ENCODE data around the gene GALNS. TPM values are rescaled to one million over a fixed set of nuclear protein-coding genes. Genes with fewer than 3 reads are reported as not detected.

GALNS gene
- total and polyA plus RNA-seq, 11 donors = 10.7 to 22.7 (median 14.1) TPM

DNA sequence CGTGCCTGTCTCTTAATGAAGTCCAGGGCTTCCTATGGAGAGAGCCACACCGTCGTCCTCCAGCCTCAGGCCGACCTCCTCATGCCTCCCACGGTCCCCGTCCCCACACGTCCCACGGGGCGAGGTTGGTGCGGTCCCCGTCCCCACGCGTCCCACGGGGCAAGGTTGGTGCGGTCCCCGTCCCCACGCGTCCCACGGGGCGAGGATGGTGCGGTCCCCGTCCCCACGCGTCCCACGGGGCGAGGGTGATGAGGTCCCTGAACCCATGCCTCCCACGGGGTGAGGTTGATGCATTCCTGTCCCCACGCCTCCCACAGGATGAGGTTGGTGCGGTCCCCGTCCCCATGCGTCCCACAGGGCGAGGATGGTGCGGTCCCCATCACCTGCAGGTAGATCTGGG, 20.9 kb downstream of the GALNS start:
- no peaks in the 10 kb centered on the region for H3K4me1 ChIP-seq
- H3K36me3 ChIP-seq = peaks cover 0 to 43% (median 21%) of the 10 kb centered on the region in 9 donors
- no peak for TF ChIP-seq POLR2A (IDR thresholded peaks at IDR 0.05)
- TF ChIP-seq, protein P1, sequence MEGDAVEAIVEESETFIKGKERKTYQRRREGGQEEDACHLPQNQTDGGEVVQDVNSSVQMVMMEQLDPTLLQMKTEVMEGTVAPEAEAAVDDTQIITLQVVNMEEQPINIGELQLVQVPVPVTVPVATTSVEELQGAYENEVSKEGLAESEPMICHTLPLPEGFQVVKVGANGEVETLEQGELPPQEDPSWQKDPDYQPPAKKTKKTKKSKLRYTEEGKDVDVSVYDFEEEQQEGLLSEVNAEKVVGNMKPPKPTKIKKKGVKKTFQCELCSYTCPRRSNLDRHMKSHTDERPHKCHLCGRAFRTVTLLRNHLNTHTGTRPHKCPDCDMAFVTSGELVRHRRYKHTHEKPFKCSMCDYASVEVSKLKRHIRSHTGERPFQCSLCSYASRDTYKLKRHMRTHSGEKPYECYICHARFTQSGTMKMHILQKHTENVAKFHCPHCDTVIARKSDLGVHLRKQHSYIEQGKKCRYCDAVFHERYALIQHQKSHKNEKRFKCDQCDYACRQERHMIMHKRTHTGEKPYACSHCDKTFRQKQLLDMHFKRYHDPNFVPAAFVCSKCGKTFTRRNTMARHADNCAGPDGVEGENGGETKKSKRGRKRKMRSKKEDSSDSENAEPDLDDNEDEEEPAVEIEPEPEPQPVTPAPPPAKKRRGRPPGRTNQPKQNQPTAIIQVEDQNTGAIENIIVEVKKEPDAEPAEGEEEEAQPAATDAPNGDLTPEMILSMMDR (IDR thresholded peaks at IDR 0.05) = no peak
- no peaks in the 10 kb centered on the region for H3K9me3 ChIP-seq
- no peaks in the 10 kb centered on the region for H3K27me3 ChIP-seq
- no peak overlapping the region for H3K4me3 ChIP-seq
- no peak overlapping the region for H3K27ac ChIP-seq
- 92 to 97% (median 95%) methylated on average over 31 to 33 of the region's 33 CpGs for WGBS, 4 donors
- no peak for DNase-seq
- no peak for ATAC-seq
- intact Hi-C loops (cut with DNase I) = no loop called here

- 80 to 90% (median 89%) methylated on average over 8 to 11 of the region's 11 CpGs for WGBS, 4 donors
- TF ChIP-seq POLR2A (IDR thresholded peaks at IDR 0.05) = no peak
- TF ChIP-seq, protein P1 (IDR thresholded peaks at IDR 0.05) = no peak
- no peak for DNase-seq
- H3K4me3 ChIP-seq = no peak overlapping the region
- intact Hi-C loops (cut with DNase I) = no loop called here
- peaks cover 0 to 39% (median 19%) of the 10 kb centered on the region in 9 donors for H3K36me3 ChIP-seq
- H3K4me1 ChIP-seq = no peaks in the 10 kb centered on the region
- ATAC-seq = no peak
- H3K27ac ChIP-seq = no peak overlapping the region
- H3K9me3 ChIP-seq = no peaks in the 10 kb centered on the region
- no peaks in the 10 kb centered on the region for H3K27me3 ChIP-seq
Observed at GRCh38 chr16:88835383-88835782, 21.4 kb downstream of the GALNS start.

DNA sequence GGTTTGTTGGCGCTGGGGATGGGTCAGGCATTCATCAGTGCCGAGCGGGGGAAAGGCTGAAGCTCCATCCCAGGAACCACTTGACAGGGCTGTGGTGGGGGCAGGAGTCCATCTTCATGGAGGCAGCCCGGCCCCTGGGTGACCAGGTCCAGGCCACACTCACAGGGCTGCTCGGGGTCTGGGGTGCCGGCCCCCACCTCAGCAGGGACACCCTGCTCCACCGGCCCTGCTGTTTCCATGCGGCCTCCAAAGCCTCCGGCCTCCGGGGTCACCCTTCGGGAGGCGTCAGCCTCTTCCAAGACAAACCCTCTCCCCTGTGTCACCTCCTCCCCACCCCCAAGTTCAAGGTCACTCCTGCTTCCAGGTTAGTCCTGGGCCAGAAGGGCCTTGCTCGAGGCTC, 22.1 kb downstream of the GALNS start:
- no peak for TF ChIP-seq POLR2A (IDR thresholded peaks at IDR 0.05)
- TF ChIP-seq, protein P1 (IDR thresholded peaks at IDR 0.05) = no peak
- no peaks in the 10 kb centered on the region for H3K9me3 ChIP-seq
- DNase-seq (no peak), ATAC-seq (no peak)
- 87 to 96% (median 94%) methylated on average over 10 to 13 of the region's 13 CpGs for WGBS, 4 donors
- intact Hi-C loops (cut with DNase I) = no loop called here
- no peaks in the 10 kb centered on the region for H3K27me3 ChIP-seq
- no peak overlapping the region for H3K27ac ChIP-seq
- no peaks in the 10 kb centered on the region for H3K4me1 ChIP-seq
- H3K4me3 ChIP-seq = no peak overlapping the region
- peaks cover 0 to 32% (median 12%) of the 10 kb centered on the region in 9 donors for H3K36me3 ChIP-seq

- Histone ChIP-seq H3K9me3 (no peaks in the 10 kb centered on the region), H3K27ac (no peak overlapping the region), H3K36me3 (peaks cover 0 to 25% (median 6%) of the 10 kb centered on the region in 9 donors), H3K4me1 (no peaks in the 10 kb centered on the region), H3K27me3 (no peaks in the 10 kb centered on the region), H3K4me3 (no peak overlapping the region)
- no peak for ATAC-seq
- TF ChIP-seq POLR2A (IDR thresholded peaks at IDR 0.05) = no peak
- TF ChIP-seq, protein P1 (IDR thresholded peaks at IDR 0.05) = no peak
- 93 to 98% (median 95%) methylated on average over 13 of the region's 13 CpGs for WGBS, 4 donors
- intact Hi-C loops (cut with DNase I) = no loop called here
- DNase-seq = no peak
Observed at GRCh38 chr16:88833086-88833485, 23.7 kb downstream of the GALNS start.

Measured in heart left ventricle (tissue), 16 donors.